Activated CD4-positive, alpha-beta T cell treated with anti-CD3 and anti-CD28 coated beads, Interleukin-2, Interleukin-6, amounts not matched to agents 100 ng/mL and 50 ng/mL, durations not matched to agents 16 hours and 8 hours (primary cell): ENCODE data around the gene FABP1.

Source experiments
- DNase-seq: peaks from one replicate; pipeline ENCODE4 v3.0.0-alpha.2; 2020

FABP1 gene

DNA sequence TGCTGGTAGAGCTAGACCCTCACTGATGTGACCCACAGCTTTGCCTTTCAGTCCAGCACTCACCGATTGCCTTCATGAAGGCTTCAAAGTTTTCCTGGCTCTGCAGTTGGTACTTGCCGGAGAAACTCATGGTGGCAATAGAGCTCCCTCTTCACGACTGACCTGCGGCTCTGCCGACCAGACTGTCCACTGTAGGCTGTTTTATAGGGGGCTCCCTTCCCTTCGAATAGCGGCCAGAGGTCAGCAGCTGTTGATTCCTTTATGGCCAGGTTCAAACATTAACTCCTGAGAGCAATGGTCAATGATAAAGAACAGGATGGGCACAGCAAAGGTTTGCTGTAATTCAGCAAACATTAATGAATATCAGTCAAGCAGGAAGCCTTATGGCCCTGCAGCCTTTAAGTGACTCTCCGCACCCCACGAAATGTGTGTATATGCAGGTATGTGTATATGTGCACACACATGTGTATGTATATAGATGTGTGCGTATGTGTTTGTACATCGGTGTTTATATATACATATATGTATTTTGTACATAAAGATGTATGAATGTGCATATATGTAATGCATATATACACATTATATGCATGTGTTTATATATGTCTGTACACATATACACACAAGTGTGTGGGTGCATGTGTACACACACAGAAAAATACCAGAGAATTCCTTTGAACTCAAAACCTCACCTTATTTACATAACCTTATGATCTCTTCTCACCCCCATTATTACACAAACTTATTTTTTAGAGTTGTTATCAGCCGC is at the start of gene FABP1:
Gene FABP1 (minus strand): TSS at position 175 of the 766 bp plus-strand sequence. CDS start 45 bp downstream, at position 130.
- no peak for DNase-seq

DNA sequence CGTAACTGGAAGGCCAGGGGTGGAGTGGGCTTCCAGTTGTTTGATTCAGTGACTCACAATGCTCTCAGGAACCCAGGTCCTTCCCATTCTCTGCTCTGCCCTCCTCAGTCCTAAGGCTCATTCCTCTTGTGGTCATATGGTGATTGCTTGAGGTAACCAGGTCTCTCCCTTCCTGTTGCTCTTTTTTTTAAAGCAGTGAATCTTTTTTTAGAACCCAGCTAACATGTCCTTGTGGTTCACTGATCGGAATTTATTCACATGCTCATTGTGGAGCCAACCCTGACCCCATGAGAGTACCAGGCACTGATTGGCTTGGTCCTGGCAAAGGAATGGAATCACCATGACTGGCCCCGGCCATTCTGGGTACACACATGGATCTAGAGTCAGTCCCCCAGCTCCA is 49.7 kb upstream of the FABP1 start:
- no peak for DNase-seq

DNA sequence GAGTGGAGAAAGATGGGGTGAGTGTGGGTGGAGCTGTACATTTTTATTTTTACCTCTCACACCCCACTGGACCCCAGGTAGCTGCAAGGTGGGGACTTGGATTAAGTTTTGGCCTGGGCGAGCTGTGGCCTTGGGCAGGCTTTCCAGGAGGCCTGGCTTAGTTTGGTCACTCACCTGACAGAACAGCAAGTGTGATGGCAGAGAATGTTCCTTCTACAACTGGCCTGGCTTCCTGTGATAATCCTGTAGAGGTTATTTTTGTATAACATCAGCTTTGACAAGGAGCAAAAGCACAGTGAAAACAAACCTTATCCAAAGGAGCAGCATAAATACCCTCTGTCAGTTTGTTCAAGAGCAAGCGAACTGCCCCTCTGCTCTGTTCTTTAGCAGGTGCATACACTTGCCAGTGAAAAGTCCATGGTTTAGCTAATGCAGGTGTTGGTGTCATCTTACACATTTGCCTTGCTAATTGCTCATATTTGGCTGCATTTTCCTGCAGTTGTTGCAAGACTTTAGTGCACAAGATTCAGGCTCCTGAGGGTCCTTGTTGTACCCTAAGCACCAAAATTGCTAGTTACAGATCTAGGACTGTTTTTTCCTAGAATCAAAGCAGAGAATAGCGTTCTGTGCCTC is 48.6 kb upstream of the FABP1 start:
- DNase-seq, result no peak

DNA sequence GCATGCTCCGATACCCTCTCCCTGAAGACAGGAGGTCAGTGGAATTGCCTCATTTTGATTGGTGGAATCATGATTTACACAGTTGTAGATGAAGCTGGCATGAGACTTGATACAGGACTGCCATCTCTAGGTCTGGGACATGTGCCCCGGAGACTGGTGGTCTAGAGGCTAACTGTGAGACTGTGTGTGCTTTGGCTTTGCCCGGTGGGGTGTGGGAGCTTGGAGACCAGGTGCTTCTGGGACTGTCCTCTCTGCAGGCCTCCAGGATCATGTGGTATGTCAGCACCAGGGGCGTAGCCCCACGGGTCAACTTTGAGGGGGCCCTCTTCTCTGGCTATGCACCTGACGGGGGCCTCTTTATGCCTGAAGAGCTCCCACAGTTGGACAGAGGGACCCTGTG is 45.0 kb upstream of the FABP1 start:
- DNase-seq, result no peak

DNA sequence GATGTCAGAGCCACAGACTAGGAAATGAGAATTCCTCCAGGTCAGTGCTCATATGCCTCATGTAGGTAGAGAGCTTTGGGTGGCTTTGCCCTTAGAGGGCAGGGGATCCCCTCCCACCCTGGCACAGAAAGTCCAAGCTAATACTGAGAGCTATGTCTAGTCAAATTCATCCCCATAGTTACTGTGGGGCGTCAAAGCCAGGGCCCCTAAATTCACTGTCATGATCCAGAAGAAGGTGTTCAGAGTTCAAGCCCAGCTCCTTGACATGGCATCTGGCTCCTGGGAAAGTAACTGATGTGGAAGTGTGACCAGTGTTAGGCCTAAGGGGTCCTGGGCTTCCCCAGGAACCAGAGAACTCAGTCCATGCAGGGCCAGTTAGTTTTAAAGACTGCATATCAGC is 44.1 kb upstream of the FABP1 start:
- no peak for DNase-seq

DNA sequence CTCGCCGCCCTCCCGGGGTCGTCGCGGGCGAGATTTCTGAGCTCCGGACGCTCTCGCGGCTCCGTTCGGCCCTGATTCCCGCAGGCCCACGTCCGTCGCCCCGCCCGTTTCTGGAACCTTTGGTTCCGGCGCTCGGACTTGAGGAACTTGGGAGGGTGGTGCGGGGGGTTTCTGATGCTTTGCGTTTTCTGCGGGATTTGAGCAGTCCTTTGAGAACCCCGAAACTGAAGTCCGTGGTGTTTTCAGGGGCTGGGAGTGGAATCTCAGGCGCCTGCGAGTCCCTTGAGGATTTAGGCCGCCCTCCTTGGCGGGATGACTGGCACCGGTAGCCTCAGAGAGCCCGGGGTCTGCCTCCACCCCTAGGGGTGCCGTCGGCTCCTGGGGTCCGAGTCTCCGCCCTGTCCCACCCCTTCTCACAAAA is 42.6 kb upstream of the FABP1 start:
- DNase-seq, result no peak

DNA sequence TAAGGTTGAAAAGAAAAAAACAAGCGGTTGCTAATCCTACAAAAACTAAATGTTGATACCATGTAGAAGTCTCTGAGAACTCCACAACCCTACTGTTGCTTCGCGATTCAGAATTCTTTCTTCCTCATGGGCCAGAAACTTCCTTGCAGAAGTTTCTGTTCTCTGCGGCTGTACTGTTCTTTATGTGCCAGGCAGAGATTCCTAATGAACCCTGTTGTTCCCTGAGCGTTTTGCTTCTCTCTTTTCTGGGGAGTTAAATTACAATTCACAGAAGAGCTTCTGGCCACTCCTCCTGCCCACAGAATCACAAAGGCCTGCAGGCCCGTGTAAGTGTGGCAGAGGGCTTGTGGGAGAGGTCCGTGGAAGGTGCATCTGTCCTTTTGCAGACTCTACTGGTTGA is 40.5 kb upstream of the FABP1 start:
- no peak for DNase-seq

DNA sequence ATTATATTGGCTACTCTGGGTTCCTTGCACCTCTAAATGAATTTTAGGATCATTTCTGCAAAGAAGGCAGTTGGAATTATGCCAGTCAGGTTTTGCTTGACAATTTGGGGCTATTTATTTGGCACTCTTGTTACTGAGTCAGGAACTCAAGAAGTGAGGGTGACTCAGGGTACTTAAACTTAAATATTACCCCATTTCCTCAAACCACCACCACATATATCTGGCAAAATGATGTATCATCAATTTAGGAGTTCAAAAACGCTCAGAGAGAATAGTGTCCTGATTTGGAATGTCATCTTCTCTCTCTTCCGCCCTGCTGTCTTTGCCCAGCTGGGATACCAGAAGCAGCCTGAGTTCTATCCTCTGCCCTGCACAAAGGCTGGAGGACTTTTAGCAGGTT is 39.9 kb upstream of the FABP1 start:
- no peak for DNase-seq

DNA sequence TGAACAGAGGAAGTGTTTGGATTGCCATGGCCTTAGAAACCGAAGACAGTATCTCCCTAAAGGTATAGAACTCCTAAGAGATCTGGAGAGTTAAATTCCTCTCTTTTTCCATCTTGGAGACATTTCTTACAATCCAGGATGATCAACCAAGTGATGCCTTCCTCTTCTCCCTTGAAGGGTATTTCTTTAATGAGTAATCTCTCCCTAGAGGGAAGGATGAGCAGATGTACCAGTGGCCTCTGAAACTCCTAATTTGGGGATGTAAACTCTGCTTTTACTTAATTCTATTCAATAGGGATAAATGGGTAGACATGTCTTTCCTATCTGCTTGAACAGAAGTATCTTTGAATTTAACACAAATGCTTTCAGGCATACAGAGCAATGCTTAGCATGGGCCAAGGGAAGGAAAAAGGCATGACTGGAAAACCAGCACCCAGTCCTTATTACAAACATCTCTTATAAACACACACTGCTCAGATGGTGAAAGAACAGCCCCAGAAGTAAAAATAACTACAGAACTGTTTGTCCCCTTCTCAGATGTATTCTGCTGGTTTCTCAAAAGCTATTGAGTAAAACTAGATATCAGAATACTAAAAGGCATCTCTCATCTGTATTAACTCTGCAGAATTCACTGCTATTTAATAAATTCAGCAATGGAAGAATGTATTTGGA is 37.6 kb upstream of the FABP1 start:
- no peak for DNase-seq

DNA sequence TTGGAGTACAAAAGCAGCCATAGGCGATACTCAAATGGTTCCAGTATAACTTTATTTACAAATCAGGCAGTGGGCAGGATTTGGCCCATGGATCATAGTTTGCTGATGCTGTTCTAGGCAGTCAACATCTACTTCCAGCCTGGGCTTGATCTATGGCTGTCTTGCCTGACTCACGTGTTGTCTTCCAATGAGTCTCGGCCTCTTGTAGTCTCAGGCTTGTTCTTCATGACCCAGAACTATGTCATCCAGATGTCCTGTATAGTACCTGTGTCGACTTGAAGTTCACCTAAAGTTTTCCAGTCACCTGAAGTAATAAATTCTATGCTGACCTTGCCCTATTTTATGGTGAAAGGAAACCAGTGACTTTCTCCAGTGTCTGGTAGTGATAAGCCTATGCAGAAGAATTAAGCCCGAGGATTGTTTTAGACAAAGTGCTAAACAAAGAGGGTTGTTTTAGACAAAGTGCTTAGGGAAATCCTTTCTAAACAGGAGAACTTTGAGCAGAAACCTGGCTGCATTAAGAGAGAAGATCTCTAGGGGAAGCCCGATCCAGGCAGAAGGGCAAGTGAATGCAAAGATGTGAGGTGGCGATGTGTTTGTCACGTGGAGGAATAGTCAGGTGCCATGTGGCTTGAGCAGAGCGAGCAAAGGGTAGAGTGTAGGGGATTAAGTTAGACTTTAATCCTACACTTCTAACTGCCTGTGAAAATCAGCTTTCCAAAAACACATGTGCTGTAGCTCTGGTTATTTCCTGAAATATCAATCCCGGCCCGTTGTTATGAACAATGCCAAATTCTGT is 33.8 kb upstream of the FABP1 start:
- DNase-seq, result no peak

DNA sequence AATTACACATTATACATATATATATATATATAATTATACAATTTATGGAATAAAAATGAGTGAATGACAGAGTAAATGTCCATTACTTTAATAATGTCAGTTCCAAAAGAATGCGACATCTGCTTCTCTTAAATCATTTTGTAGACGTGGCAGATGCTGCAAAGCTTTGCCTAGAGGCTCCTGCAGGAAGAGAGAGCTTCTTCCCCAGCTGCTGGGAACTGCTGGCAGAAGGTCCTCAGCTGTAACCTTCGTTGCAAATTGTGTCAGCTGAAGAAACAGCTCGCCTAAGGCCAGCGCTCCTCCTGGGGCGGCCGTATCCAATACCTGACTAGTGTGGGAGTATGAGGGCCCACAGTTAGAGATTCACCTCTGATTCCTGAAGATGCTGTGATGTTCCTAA is 32.7 kb upstream of the FABP1 start:
- DNase-seq, result no peak

DNA sequence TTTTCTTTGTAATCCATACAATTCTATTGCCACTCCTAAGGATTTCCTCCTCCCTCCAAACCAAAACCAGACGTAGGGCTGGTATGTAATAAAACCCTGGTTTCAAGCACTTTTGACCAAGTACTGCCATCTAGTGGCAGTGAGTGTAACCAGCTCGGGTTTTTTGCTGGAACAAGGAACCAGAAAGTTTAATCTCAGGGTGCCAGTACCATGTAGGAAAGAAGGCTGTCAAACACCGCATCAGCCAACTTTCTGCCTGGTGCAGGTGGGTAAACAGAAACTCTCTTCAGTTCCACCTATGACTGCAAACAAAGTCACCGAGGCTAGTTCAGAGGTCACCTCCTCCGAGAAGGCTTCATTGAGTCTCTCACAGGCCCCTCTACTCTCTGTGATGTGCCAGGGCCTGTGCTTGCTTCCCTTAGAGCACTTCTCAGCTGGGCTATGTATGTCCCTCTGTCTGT is 32.1 kb upstream of the FABP1 start:
- DNase-seq, result peak; percentile 73

DNA sequence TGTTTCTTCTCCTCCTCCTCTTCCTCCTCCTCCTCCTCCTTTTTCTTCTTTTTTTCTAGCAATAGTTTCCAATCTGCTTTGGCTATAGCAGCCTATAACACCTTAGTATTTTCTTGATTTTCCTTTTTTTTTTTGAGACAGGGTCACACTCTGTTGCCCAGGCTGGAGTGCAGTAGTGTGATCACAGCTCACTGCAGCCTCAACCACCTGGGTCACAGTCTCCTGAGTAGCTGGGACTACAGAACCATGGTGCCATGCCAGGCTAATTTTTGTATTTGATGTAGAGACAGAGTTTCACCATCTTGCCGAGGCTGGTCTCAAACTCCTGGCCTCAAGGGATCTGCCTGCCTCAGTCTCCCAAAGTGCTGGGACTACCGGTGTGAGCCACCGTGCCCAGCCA is 31.6 kb upstream of the FABP1 start:
- no peak for DNase-seq

DNA sequence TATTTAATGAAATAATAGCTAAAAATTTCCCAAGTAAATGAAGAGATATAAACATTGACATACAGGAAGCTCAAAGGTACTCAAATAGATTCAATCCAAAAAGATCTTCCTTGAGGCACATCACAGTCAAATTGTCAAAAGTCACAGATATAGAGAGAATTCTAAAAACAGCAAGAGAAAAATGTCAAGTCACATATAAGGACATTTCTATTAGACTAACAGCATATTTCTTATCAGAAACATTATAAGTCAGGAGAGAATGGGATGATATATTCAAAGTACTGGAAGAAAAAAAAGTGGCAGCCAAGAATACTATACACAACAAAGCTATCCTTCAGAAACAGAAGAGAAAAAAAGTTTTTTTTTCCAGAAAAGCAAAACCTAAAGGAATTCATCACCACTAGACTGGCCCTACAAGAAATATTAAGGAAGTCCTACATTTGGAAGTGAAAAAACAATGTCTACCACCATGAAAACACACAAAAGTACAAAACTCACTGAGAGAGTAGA is 21.1 kb upstream of the FABP1 start:
- no peak for DNase-seq

DNA sequence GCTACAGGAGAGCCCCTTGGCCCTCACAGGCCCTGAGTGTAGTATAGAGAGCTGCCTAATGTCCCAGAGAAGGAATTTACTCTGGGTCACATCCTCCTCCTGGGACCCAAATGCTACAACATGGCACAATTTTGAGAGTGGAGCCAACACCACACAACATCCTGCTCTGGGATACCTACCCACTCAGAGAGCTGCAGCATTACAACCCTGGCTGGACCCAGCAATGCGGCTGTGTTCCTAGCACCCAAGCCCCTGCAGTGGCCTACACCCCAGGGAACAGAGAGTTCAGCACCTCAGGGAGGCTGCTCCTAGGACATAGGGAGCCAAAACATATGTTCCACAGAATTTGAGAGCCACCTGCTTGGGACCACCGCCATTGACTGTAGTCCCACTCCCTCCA is 19.3 kb upstream of the FABP1 start:
- no peak for DNase-seq

DNA sequence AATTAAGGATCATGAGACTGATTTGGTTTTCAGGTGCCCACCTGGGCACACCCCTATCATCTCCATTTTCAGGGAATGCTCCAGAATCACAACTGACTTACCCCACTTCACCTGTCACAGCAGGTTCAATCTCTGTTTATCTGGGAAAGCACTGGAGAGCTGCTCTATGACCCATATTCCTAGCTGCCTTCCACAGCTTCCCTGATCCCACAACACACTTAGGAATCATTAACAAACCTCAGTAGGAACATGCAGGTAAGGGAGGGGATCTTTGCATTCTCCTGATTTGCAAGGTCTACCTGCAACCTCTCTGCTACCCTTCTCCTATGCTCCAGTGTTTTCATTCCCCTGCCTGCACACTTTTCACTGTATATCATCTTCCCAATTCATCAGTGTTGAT is 18.7 kb upstream of the FABP1 start:
- no peak for DNase-seq

DNA sequence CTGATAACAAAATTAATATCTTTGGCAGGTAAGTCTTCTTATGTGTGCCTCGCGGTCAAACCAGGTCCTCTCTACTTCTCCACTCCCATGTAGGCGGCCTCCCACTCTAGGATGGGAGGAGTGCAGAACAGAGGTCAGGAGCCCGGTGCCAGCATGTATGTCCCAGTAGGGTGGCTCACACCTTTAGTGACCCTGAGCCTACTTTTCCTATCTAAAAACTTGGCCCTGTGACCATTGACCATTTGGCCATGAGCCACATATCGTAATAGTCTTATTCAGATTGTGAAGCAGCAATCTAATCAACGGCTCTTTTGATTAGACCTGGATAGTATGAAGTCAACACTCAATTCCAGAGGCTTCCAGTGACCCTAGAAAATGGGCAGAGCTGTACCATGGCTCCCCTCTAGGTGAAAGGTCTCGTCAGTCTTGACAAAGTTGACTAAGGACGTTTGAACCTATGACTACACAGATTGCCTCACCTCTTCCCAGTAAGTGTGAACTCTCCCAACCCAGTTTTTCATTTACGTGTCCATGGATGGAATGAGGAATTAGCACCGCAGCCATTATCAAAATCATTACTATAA is 17.1 kb upstream of the FABP1 start:
- DNase-seq, result no peak

DNA sequence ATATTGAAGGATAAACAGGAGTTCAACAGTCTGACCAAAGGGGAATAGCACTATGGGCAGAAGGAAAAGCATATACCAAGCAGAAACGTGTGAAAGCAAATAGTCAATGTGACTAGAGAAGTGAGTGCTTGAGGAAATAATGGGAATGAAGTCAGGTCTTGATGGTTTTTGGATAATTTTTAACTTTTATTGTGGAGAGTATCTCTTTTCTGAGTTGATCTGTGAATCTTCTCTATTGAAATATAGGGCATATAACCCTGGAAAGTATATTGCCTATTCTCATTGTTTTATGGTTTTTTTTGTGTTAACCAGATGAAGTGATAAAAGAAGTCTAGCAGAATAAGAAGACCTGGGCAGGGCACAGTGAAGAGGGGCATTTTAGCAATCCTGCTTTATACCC is 16.4 kb upstream of the FABP1 start:
- no peak for DNase-seq

DNA sequence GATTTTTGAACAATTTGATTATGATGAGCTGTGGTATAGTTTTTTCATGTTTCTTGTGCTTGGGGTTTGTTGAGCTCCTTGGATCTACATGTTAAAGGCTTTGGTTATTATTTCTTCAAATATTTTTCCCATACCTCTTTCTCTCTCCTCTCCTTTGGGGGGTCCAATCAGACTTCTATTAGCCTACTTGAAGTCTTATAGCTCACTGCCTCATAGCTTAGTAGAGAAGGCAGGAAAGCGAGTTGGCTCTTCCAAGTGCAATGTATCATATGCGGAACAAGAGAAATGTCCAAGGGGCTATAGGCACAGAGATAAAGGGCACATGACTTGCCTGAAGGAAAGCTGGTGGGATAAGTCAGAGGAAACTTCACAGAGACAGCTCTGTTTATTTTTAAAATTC is 14.1 kb upstream of the FABP1 start:
- DNase-seq, result no peak

DNA sequence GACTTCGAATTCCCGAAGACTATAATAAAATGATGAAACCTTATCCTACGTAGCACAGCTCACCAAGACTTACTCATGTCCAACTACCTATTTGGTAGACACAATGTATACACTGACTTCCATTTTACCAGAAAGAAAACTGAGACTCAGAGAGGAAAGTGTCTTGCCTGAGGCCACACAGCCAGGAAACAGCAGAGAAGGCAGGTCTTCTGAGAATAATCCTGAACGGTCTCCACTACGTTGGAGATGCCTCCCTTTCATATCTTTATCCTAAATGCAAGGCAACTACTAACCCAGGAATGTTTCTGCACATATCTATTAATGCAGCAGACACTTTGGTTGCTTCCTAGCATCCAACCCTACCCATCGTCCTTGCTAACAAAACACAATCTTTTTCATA is 11.9 kb upstream of the FABP1 start:
- no peak for DNase-seq

DNA sequence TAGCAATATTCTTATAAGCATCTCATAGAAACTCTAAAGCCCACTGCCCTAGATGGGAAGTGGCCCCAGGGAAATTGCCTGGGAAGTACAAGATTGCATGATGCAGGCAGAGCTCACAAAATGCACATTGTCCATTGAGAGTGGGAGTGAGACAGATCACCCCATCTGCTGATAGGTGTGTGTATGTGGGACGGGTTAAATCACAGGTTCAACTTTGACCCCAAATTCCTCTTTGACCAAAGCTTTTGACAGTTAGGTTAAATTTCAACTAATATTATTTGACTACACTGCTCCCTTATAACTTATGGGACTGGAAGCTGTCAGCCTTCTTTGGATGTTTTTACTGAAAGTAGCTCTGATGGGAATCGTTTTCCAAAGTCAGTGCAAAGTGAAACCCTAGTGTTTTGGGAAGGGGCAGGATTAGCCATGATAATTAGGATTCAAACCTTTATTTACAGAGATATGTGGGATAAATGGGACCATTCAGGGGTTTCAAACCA is 11.4 kb upstream of the FABP1 start:
- no peak for DNase-seq

DNA sequence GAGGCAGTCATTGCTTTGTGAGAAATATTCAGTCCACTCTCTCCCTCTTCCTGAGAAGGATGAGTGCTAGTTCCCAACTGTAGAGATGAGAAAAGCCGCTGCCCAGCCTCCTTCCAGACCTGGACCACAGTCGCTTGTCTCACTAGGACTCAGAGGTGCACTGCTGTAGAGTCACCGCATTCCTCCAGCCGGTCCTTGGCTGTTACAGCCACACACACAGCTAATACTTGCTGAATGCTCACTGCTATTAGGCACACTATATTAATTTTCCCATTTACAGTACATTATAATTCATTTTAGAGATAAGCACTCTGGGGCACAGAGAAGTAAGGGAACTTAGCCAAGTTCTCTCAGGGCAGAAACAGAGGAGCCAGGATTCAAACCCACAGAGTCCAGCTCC is 10.0 kb upstream of the FABP1 start:
- no peak for DNase-seq

DNA sequence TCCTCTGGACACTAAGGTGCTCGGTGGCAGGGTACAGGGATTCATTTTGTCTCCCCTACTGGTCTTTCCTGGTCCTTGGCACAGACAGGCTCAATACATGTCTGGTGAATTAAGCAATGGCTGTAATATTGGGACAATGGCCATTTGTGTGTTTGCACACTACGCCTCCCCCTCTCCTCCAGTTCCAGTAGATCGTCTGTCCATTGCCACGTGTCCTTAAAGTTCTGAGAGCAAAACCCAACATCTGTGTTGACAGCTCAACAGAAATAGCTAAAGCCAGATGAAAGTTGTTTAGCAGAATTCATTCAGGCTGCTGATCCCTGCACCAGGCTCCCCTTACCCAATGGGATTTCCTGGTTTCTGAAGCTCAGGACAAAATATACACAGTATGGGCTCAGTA is 9.0 kb upstream of the FABP1 start:
- no peak for DNase-seq
